ENCODE results near the gene BAG5.

Gene BAG5

GRCh38 chr14:103546652-103547454, 15.6 kb downstream of the BAG5 start:
- no peak for FAIRE-seq

GRCh38 chr14:103545915-103546651, 16.4 kb downstream of the BAG5 start:
- no peak for FAIRE-seq

- FAIRE-seq = no peak
Observed at GRCh38 chr14:103545219-103545914, 17.1 kb downstream of the BAG5 start.

- no peak for FAIRE-seq
Observed at GRCh38 chr14:103544388-103545218, 17.9 kb downstream of the BAG5 start.

GRCh38 chr14:103543721-103544387, 18.6 kb downstream of the BAG5 start:
- FAIRE-seq = no peak

GRCh38 chr14:103543140-103543539, 19.3 kb downstream of the BAG5 start:
- FAIRE-seq = no peak

GRCh38 chr14:103542605-103543088, 19.8 kb downstream of the BAG5 start:
- FAIRE-seq = no peak

- no peak for FAIRE-seq
Observed at GRCh38 chr14:103541709-103542604, 20.5 kb downstream of the BAG5 start.

- FAIRE-seq = no peak
Observed at GRCh38 chr14:103540821-103541708, 21.4 kb downstream of the BAG5 start.

- FAIRE-seq = no peak
Observed at GRCh38 chr14:103539056-103539825, 23.2 kb downstream of the BAG5 start.

- FAIRE-seq = no peak
Observed at GRCh38 chr14:103538291-103539055, 24.0 kb downstream of the BAG5 start.

- no peak for FAIRE-seq
Observed at GRCh38 chr14:103537175-103537990, 25.1 kb downstream of the BAG5 start.

- no peak for FAIRE-seq
Observed at GRCh38 chr14:103536693-103537092, 25.8 kb downstream of the BAG5 start.

- no peak for FAIRE-seq
Observed at GRCh38 chr14:103535891-103536565, 26.4 kb downstream of the BAG5 start.

- FAIRE-seq = no peak
Observed at GRCh38 chr14:103535081-103535890, 27.2 kb downstream of the BAG5 start.
